Measurements from ENCODE around the gene TARS1. TPM values are rescaled to one million over a fixed set of nuclear protein-coding genes. Genes with fewer than 3 reads are reported as not detected.

The TARS1 gene
- total and polyA plus RNA-seq, 10 of the 15 experiments (the other 5 are each of a cell fraction or from before 2014, with no cell fraction given), result 163 to 350 (median 228) TPM

GRCh38 chr5:33400675-33401074, 40.1 kb upstream of the TARS1 start:
- Histone ChIP-seq H3K9me3 (replicated peaks; ENCODE audit: control insufficient read depth, insufficient read depth, low read length) (no peaks in the 10 kb centered on the region), H3K36me3 (ENCODE audit: control insufficient read depth in 2 of 2, insufficient read depth in 2 of 2, low read length in 1 of 2) (no peaks in the 10 kb centered on the region), H3K4me3 (no peak overlapping the region), H2AFZ (ENCODE audit: control insufficient read depth, low read depth, low read length) (peak overlapping the region; percentile 25; the same call in 1 of the 2 replicates), H3K9ac (ENCODE audit: control insufficient read depth, insufficient read depth, low read length) (no peak overlapping the region), H3K4me1 (ENCODE audit: control insufficient read depth, insufficient read depth, low read length) (no peaks in the 10 kb centered on the region), H3K79me2 (ENCODE audit: control insufficient read depth, insufficient read depth, low read length) (no peaks in the 10 kb centered on the region), H3K4me2 (ENCODE audit: control insufficient read depth, insufficient read depth) (no peak overlapping the region), H3K27ac (ENCODE audit: control insufficient read depth, insufficient read depth) (no peak overlapping the region), H3K27me3 (replicated peaks in 1 of 2; ENCODE audit: control insufficient read depth in 2 of 2, insufficient read depth in 2 of 2, low read length in 1 of 2) (no peaks in the 10 kb centered on the region), H4K20me1 (ENCODE audit: control insufficient read depth, insufficient read depth) (no peaks in the 10 kb centered on the region)
- ChIA-PET POLR2A (no interaction called here), SMC1A (ENCODE audit: uncharacterized antibody, unreplicated experiment) (interaction anchor here (0.6 kb wide), 1 partner anchor 306 kb away, joined by 3 read pairs; no protein-coding TSS in a partner anchor), RAD21 (ENCODE audit: unreplicated experiment) (no interaction called here), CTCF (interaction anchor here (0.8 kb wide), 1 partner anchor 22 kb away, joined by 3 read pairs; no protein-coding TSS in a partner anchor)
- FAIRE-seq, result peak; percentile 49
- WGBS (ENCODE audit: insufficient coverage, insufficient replicate concordance, low lambda C conversion rate, missing lambda C conversion rate), result 20% methylated on average over 4 of the region's 4 CpGs
- ATAC-seq, result peak; percentile 55
- in situ Hi-C loops (cut with MboI) (no loop called here), intact Hi-C loops (cut with micrococcal nuclease; ENCODE audit: unreplicated experiment) (no loop called here)
- TF ChIP-seq CHD4 (IDR thresholded peaks at IDR 0.05) (no peak), SPI1 (IDR thresholded peaks at IDR 0.05; ENCODE audit: borderline replicate concordance, insufficient read depth, low read depth, low read length) (peak; percentile 88), MEF2B (IDR thresholded peaks at IDR 0.05; ENCODE audit: partially characterized antibody, poor library complexity, severe bottlenecking) (peak; percentile 62)
- no peak for DNase-seq (ENCODE audit: low read depth, low spot score)
- BruUV-seq (replicated peaks), result no TSS peak

GRCh38 chr5:33401482-33402390, 39.0 kb upstream of the TARS1 start:
- Histone ChIP-seq H3K79me2 (ENCODE audit: control insufficient read depth, insufficient read depth, low read length) (no peaks in the 10 kb centered on the region), H3K36me3 (ENCODE audit: control insufficient read depth in 2 of 2, insufficient read depth in 2 of 2, low read length in 1 of 2) (no peaks in the 10 kb centered on the region), H3K27ac (ENCODE audit: control insufficient read depth, insufficient read depth) (no peak overlapping the region), H3K4me1 (ENCODE audit: control insufficient read depth, insufficient read depth, low read length) (no peaks in the 10 kb centered on the region), H3K4me3 (no peak overlapping the region), H3K9ac (ENCODE audit: control insufficient read depth, insufficient read depth, low read length) (no peak overlapping the region), H3K9me3 (replicated peaks; ENCODE audit: control insufficient read depth, insufficient read depth, low read length) (no peaks in the 10 kb centered on the region), H3K27me3 (replicated peaks in 1 of 2; ENCODE audit: control insufficient read depth in 2 of 2, insufficient read depth in 2 of 2, low read length in 1 of 2) (no peaks in the 10 kb centered on the region), H4K20me1 (ENCODE audit: control insufficient read depth, insufficient read depth) (no peaks in the 10 kb centered on the region), H2AFZ (ENCODE audit: control insufficient read depth, low read depth, low read length) (no peak overlapping the region), H3K4me2 (ENCODE audit: control insufficient read depth, insufficient read depth) (no peak overlapping the region)
- intact Hi-C loops (cut with micrococcal nuclease; ENCODE audit: unreplicated experiment), result no loop called here
- POLR2A ChIA-PET, result no interaction called here
- no TSS peak for BruUV-seq (replicated peaks)
- CTCF ChIA-PET, result interaction anchor here (0.6 kb wide), 1 partner anchor 812 kb away, joined by 3 read pairs; no protein-coding TSS in a partner anchor
- TF ChIP-seq ZBTB40 (IDR thresholded peaks at IDR 0.05; ENCODE audit: borderline replicate concordance) (no peak), PBX3 (IDR thresholded peaks at IDR 0.05; ENCODE audit: insufficient replicate concordance, low read depth, low read length) (no peak)
- 16% methylated on average over 5 of the region's 5 CpGs for WGBS (ENCODE audit: insufficient coverage, insufficient replicate concordance, low lambda C conversion rate, missing lambda C conversion rate)
- RAD21 ChIA-PET (ENCODE audit: unreplicated experiment), result no interaction called here
- DNase-seq (ENCODE audit: low read depth, low spot score) (no peak), ATAC-seq (no peak; the same call in 2 of the 3 replicates), FAIRE-seq (no peak)
- SMC1A ChIA-PET (ENCODE audit: uncharacterized antibody, unreplicated experiment), result interaction anchor here (0.6 kb wide), 1 partner anchor 305 kb away, joined by 3 read pairs; no protein-coding TSS in a partner anchor
- in situ Hi-C loops (cut with MboI), result no loop called here
